Measurements from ENCODE around the gene TXLNA. TPM values are rescaled to one million over a fixed set of nuclear protein-coding genes. Genes with fewer than 3 reads are reported as not detected.
A peak's percentile ranks its signal among the peaks of the same experiment; 100 is the strongest.

Gene TXLNA
- total RNA-seq, 1 experiment from 2014 or later, result 67.5 TPM

GRCh38 chr1:32242341-32242851 lies 62.9 kb downstream of the TXLNA start:
- DNase-seq (ENCODE audit: low read depth), result no peak

GRCh38 chr1:32246888-32247273 lies 67.4 kb downstream of the TXLNA start, which contains the start of gene FAM167B:
FAM167B (plus strand) TSS chr1:32247222; CDS start chr1:32247422, 200 bp downstream.
- DNase-seq (ENCODE audit: low read depth), result peak; percentile 81

GRCh38 chr1:32247452-32247851 lies 68.0 kb downstream of the TXLNA start:
- DNase-seq (ENCODE audit: low read depth), result no peak

Other genes starting within 250 kb of the TXLNA start
- gene PTP4A2, start 241.3 kb upstream of the TXLNA start, total RNA-seq (2014; rRNA removed; shearing (Covaris generic)), result 404 and 496 TPM in 2 replicates
- gene KHDRBS1, start 165.8 kb upstream of the TXLNA start, total RNA-seq (2014; rRNA removed; shearing (Covaris generic)), result 54.6 and 111 TPM in 2 replicates
- 19.1 and 24.7 TPM in 2 replicates for gene TMEM39B, start 106.7 kb upstream of the TXLNA start, total RNA-seq (2014; rRNA removed; shearing (Covaris generic))
- 35.7 and 40.0 TPM in 2 replicates for gene KPNA6, start 71.6 kb upstream of the TXLNA start, total RNA-seq (2014; rRNA removed; shearing (Covaris generic))
- gene CCDC28B, start 20.9 kb downstream of the TXLNA start, total RNA-seq (2014; rRNA removed; shearing (Covaris generic)), result 13.4 and 14.0 TPM in 2 replicates
- 3.0 and 3.5 TPM in 2 replicates for gene IQCC, start 26.0 kb downstream of the TXLNA start, total RNA-seq (2014; rRNA removed; shearing (Covaris generic))
- gene DCDC2B, start 29.4 kb downstream of the TXLNA start, total RNA-seq (2014; rRNA removed; shearing (Covaris generic)), result not detected in 2 replicates
- 15.6 and 17.2 TPM in 2 replicates for gene TMEM234, start 42.7 kb downstream of the TXLNA start, total RNA-seq (2014; rRNA removed; shearing (Covaris generic))
- gene EIF3I, start 42.7 kb downstream of the TXLNA start, total RNA-seq (2014; rRNA removed; shearing (Covaris generic)), result 640 and 670 TPM in 2 replicates
- gene FAM167B, start 67.5 kb downstream of the TXLNA start, total RNA-seq (2014; rRNA removed; shearing (Covaris generic)), result 0.17 and 0.95 TPM in 2 replicates
- gene LCK, start 71.6 kb downstream of the TXLNA start, total RNA-seq (2014; rRNA removed; shearing (Covaris generic)), result 0.16 TPM in 1 of 2 replicates, not detected in the other
- 123 and 126 TPM in 2 replicates for gene HDAC1, start 112.4 kb downstream of the TXLNA start, total RNA-seq (2014; rRNA removed; shearing (Covaris generic))
- 89.4 and 127 TPM in 2 replicates for gene MARCKSL1, start 156.6 kb downstream of the TXLNA start, total RNA-seq (2014; rRNA removed; shearing (Covaris generic))
- 1.2 and 1.9 TPM in 2 replicates for gene FAM229A, start 182.8 kb downstream of the TXLNA start, total RNA-seq (2014; rRNA removed; shearing (Covaris generic))
- gene TSSK3, start 182.9 kb downstream of the TXLNA start, total RNA-seq (2014; rRNA removed; shearing (Covaris generic)), result 0.60 TPM in 1 of 2 replicates, not detected in the other
- gene BSDC1, start 214.8 kb downstream of the TXLNA start, total RNA-seq (2014; rRNA removed; shearing (Covaris generic)), result 31.8 and 33.4 TPM in 2 replicates